GM21423 (cell line): ENCODE results near the gene TMEM17.
A peak's percentile ranks its signal among the peaks of the same experiment; 100 is the strongest.

Experiments
- ATAC-seq: cut with Tn5 transposase; IDR thresholded peaks from one replicate; pipeline ENCODE4 v1.9.1; 2021; ENCODE audit warnings: mild to moderate bottlenecking, moderate library complexity; ENCODE audit not compliant: unreplicated experiment

TMEM17 gene

GRCh38 chr2:62512384-62512783 is 6.4 kb upstream of the TMEM17 start:
- no peak for ATAC-seq

- ATAC-seq: no peak
Observed at GRCh38 chr2:62511636-62512035, 5.6 kb upstream of the TMEM17 start.

GRCh38 chr2:62506421-62506750 is 391 bp upstream of the TMEM17 start:
- ATAC-seq: peak; percentile 15

GRCh38 chr2:62505109-62505749 is 766 bp downstream of the TMEM17 start:
- ATAC-seq: no peak

GRCh38 chr2:62504657-62505056 is 1.3 kb downstream of the TMEM17 start:
- ATAC-seq: no peak

GRCh38 chr2:62501794-62502500 is 4.0 kb downstream of the TMEM17 start:
- ATAC-seq: no peak

- no peak for ATAC-seq
Observed at GRCh38 chr2:62501069-62501468, 4.9 kb downstream of the TMEM17 start.

GRCh38 chr2:62499430-62500060 is 6.5 kb downstream of the TMEM17 start:
- ATAC-seq: no peak

GRCh38 chr2:62498739-62499138 is 7.3 kb downstream of the TMEM17 start:
- ATAC-seq: no peak

- no peak for ATAC-seq
Observed at GRCh38 chr2:62495761-62496160, 10.2 kb downstream of the TMEM17 start.

GRCh38 chr2:62492048-62492447 is 13.9 kb downstream of the TMEM17 start:
- no peak for ATAC-seq

- no peak for ATAC-seq
Observed at GRCh38 chr2:62489702-62490101, 16.3 kb downstream of the TMEM17 start.

GRCh38 chr2:62489162-62489561 is 16.8 kb downstream of the TMEM17 start:
- no peak for ATAC-seq

GRCh38 chr2:62486439-62486765 is 19.6 kb downstream of the TMEM17 start:
- no peak for ATAC-seq

- ATAC-seq: no peak
Observed at GRCh38 chr2:62485761-62486438, 20.1 kb downstream of the TMEM17 start.

- ATAC-seq: no peak
Observed at GRCh38 chr2:62482558-62483352, 23.2 kb downstream of the TMEM17 start.

- ATAC-seq: no peak
Observed at GRCh38 chr2:62479917-62480316, 26.1 kb downstream of the TMEM17 start.

GRCh38 chr2:62478093-62478580 is 27.9 kb downstream of the TMEM17 start:
- no peak for ATAC-seq

- no peak for ATAC-seq
Observed at GRCh38 chr2:62477573-62477972, 28.4 kb downstream of the TMEM17 start.

- no peak for ATAC-seq
Observed at GRCh38 chr2:62475172-62476011, 30.6 kb downstream of the TMEM17 start.
